ENCODE data around the gene PRKAR1A.

Gene PRKAR1A

DNA sequence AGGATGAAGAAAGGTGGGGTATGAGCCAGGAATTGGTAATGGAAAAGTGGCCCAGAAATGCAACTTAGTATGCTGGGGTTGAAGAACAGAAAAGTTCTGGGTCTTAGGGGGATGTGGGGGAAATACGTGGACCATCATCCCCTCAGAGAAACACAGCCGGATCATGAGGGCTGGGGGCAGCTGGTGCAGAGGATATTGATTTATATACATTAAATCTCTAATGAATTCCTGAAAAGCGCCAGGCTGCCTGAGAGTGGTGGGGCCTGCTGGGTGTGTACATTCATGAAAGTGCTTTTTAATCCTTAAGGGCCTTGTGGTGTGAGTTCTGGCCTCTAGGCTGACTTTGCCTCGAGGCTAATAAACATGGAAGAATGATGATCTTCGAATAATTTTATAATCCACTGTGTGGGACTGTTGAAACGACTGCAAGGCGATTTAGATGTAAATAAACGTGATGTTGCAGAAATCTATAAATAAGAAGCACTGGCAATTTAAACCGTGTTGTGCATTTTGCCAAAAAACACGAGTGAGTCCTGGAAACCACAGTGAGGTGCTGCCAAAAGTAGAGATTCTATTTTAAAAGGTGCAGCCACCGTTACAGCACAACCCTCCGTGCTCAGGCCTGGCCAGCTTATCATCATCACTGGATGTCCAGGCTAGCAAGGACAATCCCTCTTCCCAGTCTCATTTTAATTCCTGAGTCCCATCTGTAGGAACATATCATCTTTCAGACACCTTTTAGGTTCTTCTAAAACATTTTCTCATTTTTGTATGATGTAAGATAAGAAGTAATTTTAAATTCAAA, 32.1 kb downstream of the PRKAR1A start:
- no peak for DNase-seq

DNA sequence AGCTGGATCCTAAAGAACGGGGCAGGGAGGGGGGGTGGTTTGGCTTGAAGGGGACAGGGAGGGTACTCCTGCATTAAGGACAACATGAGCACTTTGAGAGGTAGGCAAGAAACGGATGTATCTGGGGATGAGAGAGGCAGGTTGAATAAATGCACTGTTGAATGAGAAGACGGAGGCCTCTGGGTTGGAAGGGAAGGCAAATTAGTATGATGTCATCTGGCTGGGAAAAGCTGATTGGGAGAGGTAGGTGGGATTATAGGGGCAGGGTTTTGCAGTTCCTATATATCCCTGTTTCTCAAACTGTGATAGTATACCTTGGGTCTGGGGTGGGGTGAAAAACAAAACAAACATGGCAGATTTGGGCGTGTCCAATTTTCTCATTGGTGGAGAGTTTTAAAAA, 44.3 kb downstream of the PRKAR1A start:
- DNase-seq = no peak

DNA sequence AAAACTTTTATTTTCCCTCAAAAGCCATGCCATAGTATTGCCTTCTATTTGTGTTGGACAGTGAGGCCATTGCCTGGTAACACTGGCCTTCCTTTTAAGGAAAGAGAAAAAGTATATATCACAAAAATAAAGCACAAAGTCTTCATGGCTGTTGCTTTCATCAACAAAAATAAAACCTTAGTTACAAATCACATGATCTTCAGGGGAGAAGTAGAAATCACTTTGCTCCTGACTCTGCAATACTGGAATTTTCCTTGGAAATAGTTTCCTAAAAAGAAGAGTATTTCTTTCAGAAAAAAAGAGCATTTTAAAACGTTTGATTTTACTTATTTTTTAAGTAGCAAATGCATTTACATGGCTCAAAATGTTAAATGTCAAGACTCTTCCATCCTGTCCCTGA, 47.1 kb downstream of the PRKAR1A start:
- DNase-seq = no peak

- DNase-seq = no peak
These were observed 48.9 kb downstream of the PRKAR1A start for GRCh38 chr17:68560966-68561720.

DNA sequence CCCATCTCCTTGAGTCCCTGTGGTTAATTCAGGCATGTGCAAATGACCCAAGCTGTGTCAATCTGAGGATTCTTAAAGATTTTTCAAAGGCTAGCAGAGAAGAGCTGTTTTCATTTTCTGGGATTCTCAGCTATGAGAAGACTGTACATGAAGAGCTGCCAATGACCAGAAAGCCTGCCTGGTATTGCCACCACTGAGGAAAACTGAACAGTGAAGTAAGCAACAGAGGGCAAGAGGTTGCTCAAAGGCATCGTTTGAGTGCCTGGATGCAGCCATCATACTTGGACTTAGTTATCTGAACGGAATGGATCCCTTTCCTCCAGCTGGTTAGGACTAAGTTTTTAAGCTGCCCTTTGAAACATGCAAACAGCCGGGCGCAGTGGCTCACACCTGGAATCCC, 50.5 kb downstream of the PRKAR1A start:
- DNase-seq = no peak

GRCh38 chr17:68564415-68565111, 52.3 kb downstream of the PRKAR1A start:
- DNase-seq = no peak

GRCh38 chr17:68565661-68566441, 53.6 kb downstream of the PRKAR1A start:
- no peak for DNase-seq

- DNase-seq = no peak
These were observed 54.2 kb downstream of the PRKAR1A start for GRCh38 chr17:68566442-68566738.

DNA sequence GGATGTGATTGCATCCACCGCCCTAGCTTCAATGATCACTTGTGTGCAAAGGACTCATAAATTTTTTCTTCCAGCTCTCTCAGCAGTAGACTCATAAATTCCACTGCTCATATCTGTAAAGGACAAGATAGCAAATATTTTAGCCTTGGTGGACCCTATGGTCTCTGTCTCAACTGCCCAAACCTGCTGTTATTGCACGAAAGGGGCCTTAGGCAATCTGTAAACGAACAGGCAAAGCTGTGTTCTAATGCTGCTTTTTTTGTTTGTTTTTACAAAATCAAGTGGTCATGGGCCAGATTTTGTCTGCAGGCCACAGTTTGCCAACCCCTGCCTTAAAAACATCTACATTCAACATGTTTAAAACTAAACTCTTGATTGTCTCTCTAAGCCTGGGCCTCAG, 54.8 kb downstream of the PRKAR1A start:
- no peak for DNase-seq

- no peak for DNase-seq
These were observed 55.4 kb downstream of the PRKAR1A start for GRCh38 chr17:68567581-68567980.

DNA sequence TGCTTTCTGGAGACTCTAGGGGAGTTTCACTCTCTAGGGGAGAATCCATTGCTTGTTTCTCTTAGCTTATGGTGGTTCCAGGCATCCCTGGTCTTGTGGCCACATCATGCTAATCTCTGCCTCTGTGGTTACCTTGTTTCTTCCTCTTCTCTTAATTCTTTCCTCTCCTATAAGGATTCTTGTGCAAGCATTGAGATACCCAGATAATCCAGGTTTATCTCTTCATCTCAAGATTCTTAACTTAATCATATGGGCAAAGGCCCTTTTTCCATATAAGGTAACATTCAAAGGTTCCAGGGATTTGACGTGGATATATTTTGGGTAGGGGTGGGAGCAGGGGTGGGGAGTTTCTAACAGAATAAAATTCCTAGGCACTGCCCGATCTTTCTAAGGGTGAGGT, 56.4 kb downstream of the PRKAR1A start:
- no peak for DNase-seq

- DNase-seq = no peak
These were observed 57.1 kb downstream of the PRKAR1A start for GRCh38 chr17:68569346-68569745.

DNA sequence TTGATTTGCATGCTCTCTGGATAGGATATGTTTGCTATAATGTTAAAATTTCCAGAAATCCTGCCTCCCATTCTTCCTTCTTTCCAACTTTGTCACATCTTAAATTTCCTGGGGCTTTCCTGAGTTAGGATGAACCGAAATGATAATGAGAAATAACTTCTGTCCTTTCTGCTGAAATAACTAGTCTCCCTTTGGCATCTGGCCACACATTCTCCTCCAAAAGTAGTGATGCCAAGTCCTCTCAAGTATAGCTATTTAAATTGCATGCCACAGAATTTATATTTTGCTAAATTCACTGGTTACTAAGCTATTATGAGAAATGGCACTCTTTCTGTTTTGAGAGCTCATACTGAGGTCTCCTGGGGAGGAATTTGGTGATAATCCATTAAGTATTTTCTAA, 58.3 kb downstream of the PRKAR1A start:
- DNase-seq = no peak

GRCh38 chr17:68572138-68572842, 60.1 kb downstream of the PRKAR1A start:
- peak; percentile 14 for DNase-seq

GRCh38 chr17:68573338-68573737, 61.1 kb downstream of the PRKAR1A start:
- no peak for DNase-seq

DNA sequence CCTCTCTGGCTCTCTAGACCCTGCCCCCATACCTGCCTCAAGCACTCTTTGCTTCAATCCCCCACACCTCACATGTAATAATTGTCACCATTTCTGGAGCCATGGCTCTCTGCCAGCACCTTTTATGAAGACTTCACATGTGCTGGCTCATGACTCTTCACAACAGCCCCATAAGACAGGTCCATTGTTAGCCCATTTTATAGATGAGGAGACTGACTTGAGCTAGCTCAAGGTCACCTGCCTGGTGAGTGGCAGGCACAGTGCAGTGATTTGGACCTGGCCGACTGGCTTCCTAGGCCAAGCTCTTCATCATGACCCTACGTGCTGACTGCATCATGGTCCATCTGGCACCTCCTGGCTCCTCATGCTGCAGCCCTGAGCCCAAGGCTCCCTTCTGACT, 63.9 kb downstream of the PRKAR1A start:
- DNase-seq = no peak

GRCh38 chr17:68576811-68577496, 64.7 kb downstream of the PRKAR1A start:
- DNase-seq = no peak

- DNase-seq = no peak
These were observed 65.2 kb downstream of the PRKAR1A start for GRCh38 chr17:68577497-68577821.

DNA sequence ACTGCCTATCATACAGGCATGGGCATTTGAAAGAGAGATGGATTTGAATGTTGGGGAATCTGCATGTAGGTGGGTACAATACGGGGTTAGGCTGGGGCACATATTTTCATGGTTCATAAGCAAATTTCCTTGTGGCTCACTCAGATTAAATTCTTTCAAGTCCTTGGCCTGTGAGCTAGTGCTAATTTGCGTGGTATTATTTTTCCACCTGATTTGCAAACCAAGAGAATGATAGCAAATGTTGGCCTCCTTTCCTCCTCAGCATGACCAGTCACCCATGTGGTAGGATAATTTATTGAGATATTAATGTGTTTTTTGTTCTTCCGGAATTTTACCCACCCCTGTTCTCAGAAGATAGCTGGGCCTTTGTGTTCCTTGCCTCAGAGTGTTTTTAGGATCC, 66.0 kb downstream of the PRKAR1A start:
- DNase-seq = no peak

DNA sequence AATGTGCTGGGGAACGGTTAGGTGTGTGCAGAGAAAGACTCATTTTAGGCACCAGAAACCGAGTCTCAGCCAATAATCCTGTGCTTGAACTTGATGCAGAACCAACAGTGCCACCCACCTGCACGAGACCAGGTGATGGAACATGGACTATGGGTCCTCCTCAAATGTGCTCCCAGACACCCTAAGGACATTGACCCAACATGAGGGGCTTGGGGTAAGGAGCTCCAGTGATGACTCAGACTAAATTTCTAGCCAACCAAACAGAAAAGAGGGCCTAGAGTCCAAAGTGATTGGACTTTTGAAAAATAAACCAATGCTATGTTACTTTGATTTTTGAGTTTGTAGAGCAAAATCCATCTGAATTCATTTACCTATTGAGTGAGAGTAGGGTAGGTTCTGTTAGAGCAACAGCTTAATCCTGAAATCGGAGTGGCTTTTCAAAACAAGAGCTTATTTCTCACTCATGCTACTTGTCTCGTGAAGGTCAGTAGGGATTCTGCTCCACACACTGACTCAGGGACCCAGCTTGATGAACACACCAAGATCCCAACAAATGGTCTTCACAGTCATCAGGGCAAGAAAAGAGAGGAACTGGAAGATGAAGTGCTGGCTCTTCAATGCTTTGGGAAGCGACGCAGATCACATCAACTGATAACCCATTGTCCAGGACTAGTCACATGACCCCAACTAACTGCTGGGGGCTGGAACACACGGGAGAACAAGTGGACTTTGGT, 67.1 kb downstream of the PRKAR1A start:
- no peak for DNase-seq

- peak; percentile 73 for DNase-seq
These were observed 68.1 kb downstream of the PRKAR1A start for GRCh38 chr17:68580236-68580770.

All from CD4-positive, alpha-beta T cell treated with Interferon gamma for 1 hour (primary cell).